OCI-LY1 (cell line): ENCODE data around the gene PRPF6.

Experiments
- H2AFZ ChIP-seq: fragments of 200-600 bp; sonication (generic), shearing (Covaris generic); 2 replicates; pipeline ENCODE4 v1.6.0; 2014; ENCODE audit warnings: antibody characterized with exemption, mild to moderate bottlenecking, low read length
- H3F3A ChIP-seq: fragments of 200-600 bp; sonication (generic), shearing (Covaris generic); 2 replicates; pipeline ENCODE4 v1.6.0; 2014; ENCODE audit warnings: mild to moderate bottlenecking, antibody characterized with exemption, low read length, moderate library complexity; ENCODE audit not compliant: insufficient read depth
- H3K27ac ChIP-seq: fragments of 200-600 bp; sonication (generic); 2 replicates; pipeline ENCODE4 v1.5.1; 2014; ENCODE audit warnings: low read length, mixed run types, mild to moderate bottlenecking, low read depth; ENCODE audit not compliant: poor library complexity, severe bottlenecking
- H3K27me3 ChIP-seq: fragments of 200-600 bp; sonication (generic); 2 replicates; pipeline ENCODE4 v1.6.0; 2014; ENCODE audit warnings: antibody characterized with exemption, mild to moderate bottlenecking, low read length, moderate library complexity; ENCODE audit not compliant: insufficient read depth
- H3K36me3 ChIP-seq: fragments of 200-600 bp; sonication (generic); 2 replicates; pipeline ENCODE4 v1.6.1; 2014; ENCODE audit warnings: mild to moderate bottlenecking, antibody characterized with exemption, low read length, moderate library complexity, mixed read lengths; ENCODE audit not compliant: insufficient read depth
- H3K4me1 ChIP-seq: fragments of 200-600 bp; sonication (generic); 2 replicates; pipeline ENCODE4 v1.5.1; 2014; ENCODE audit warnings: mild to moderate bottlenecking, low read length, moderate library complexity; ENCODE audit not compliant: insufficient read depth, severe bottlenecking
- H3K4me2 ChIP-seq: fragments of 200-600 bp; sonication (generic), shearing (Covaris generic); 2 replicates; pipeline ENCODE4 v1.6.1; 2014; ENCODE audit warnings: low read length
- H3K4me3 ChIP-seq: fragments of 200-600 bp; sonication (generic); 2 replicates; pipeline ENCODE4 v1.5.1; 2014; ENCODE audit warnings: low read length, low read depth, mild to moderate bottlenecking, mixed read lengths; ENCODE audit not compliant: poor library complexity, severe bottlenecking
- H3K79me2 ChIP-seq: fragments of 200-600 bp; shearing (Covaris generic); 2 replicates; pipeline ENCODE4 v1.6.1; 2016; ENCODE audit warnings: mixed run types, low read length, mixed read lengths; ENCODE audit not compliant: insufficient read depth
- H3K9ac ChIP-seq: fragments of 200-600 bp; sonication (generic), shearing (Covaris generic); 2 replicates; pipeline ENCODE4 v1.6.1; 2014; ENCODE audit warnings: mild to moderate bottlenecking, low read length, mixed read lengths
- H3K9me2 ChIP-seq: fragments of 200-600 bp; sonication (generic), shearing (Covaris generic); 2 replicates; pipeline ENCODE4 v1.6.1; 2014; ENCODE audit warnings: low read depth, mild to moderate bottlenecking, low read length, mixed read lengths
- H3K9me3 ChIP-seq: fragments of 200-600 bp; shearing (Covaris generic); 2 replicates; pipeline ENCODE4 v1.6.1; 2014; ENCODE audit warnings: low read length, mixed read lengths
- H4K20me1 ChIP-seq: fragments of 200-600 bp; sonication (generic), shearing (Covaris generic); 2 replicates; pipeline ENCODE4 v1.6.0; 2016; ENCODE audit warnings: mild to moderate bottlenecking, low read length; ENCODE audit not compliant: insufficient read depth
- CTCF ChIP-seq: fragments of 200-600 bp; sonication (generic), shearing (Covaris generic); IDR thresholded peaks from 2 replicates; pipeline ENCODE4 v1.5.1; 2017; ENCODE audit warnings: mild to moderate bottlenecking, antibody characterized with exemption, low read length, moderate library complexity, mixed read lengths
- EZH2 ChIP-seq: fragments of 200-600 bp; sonication (generic), shearing (Covaris generic); IDR thresholded peaks from 2 replicates; pipeline ENCODE4 v1.8.0; 2017; ENCODE audit warnings: borderline replicate concordance, mixed run types, mild to moderate bottlenecking, antibody characterized with exemption, low read length, moderate library complexity, mixed read lengths

The PRPF6 gene

DNA sequence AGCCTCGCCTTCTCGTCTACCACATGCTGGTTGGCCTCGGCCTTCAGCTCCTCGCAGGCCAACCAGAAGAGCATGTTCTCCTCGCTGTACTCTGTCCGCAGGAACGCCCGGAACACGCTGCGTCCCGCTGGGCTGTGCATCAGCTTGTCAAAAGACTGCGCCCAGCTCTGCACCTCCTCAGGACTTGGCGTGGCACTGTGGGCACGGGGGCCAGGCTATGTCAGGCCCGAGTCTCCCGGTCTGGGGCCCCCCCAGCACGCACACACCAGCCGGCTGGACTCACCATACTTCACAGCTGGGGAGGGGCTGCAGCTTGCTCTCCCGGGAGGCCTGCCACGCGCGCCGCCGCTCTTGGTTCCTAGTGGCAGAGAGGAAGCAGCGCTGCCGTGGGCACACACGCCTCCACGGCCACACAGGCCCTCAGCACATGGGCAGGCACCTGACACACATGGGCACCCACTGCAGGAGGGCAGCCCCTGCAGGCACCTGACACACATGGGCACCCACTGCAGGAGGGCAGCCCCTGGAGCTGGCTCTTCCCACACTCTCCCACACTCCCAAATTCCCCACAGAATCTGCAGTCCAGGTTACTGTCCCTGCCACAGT lies 93.4 kb downstream of the PRPF6 start:
- Histone ChIP-seq H3F3A (no peaks in the 10 kb centered on the region), H2AFZ (no peak overlapping the region), H3K4me3 (no peak overlapping the region), H3K4me2 (no peak overlapping the region), H3K36me3 (no peaks in the 10 kb centered on the region; the same call in 1 of the 2 replicates), H3K27ac (no peak overlapping the region), H3K4me1 (peaks cover 24% of the 10 kb centered on the region), H3K9me2 (no peaks in the 10 kb centered on the region), H3K9me3 (no peaks in the 10 kb centered on the region), H3K9ac (no peak overlapping the region), H3K27me3 (0 out of 2 replicates have a peak, but pooled peaks cover 4% of the 10 kb centered on the region), H4K20me1 (no peaks in the 10 kb centered on the region), H3K79me2 (no peaks in the 10 kb centered on the region)
- TF ChIP-seq CTCF (no peak), EZH2 (no peak)

DNA sequence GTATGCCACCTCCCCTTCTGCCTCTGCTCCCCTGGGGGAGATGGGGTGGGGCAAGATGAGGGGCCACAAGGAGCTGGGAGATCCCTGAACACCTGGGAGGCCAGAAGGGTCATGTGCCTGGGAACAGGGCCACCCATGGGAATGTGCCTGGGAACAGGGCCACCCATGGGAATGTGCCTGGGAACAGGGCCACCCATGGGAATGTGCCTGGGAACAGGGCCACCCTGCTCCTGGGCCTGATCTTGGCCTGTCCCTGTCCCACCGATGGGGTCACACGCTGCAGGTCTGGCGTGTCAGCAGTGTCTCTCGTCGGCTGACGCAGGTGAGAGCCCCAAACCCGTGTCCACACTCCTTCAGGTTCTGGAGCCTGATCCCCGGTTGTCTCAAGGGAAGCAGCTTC lies 94.0 kb downstream of the PRPF6 start:
- Histone ChIP-seq H3K4me1 (peaks cover 24% of the 10 kb centered on the region), H3K36me3 (no peaks in the 10 kb centered on the region; the same call in 1 of the 2 replicates), H3K27me3 (0 out of 2 replicates have a peak, but pooled peaks cover 4% of the 10 kb centered on the region)

DNA sequence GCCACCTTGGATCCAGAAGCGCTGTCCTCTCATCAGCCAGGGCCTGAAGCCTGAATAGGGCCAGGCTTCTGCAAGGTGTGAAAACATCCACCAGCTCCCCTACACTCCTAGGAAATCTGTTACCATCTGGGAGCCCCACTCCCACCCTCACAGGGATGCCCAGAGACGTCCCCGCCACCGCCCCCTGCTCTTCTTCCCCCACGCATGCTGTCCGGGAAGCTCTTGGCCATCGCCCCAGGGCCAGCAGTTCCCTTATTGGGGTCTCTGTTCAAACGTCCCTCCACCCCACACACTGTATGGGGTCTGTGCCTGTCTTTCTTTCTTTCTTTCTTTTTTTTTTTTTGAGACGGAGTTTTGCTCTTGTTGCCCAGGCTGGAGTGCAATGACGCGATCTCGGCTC lies 94.6 kb downstream of the PRPF6 start:
- Histone ChIP-seq H3K79me2 (no peaks in the 10 kb centered on the region), H3K9me2 (no peaks in the 10 kb centered on the region), H3K27ac (no peak overlapping the region), H3K9ac (no peak overlapping the region), H3K9me3 (no peaks in the 10 kb centered on the region), H3K4me1 (peaks cover 24% of the 10 kb centered on the region), H3F3A (no peaks in the 10 kb centered on the region), H3K4me3 (no peak overlapping the region), H3K4me2 (no peak overlapping the region), H2AFZ (no peak overlapping the region), H4K20me1 (no peaks in the 10 kb centered on the region), H3K36me3 (no peaks in the 10 kb centered on the region; the same call in 1 of the 2 replicates), H3K27me3 (0 out of 2 replicates have a peak, but pooled peaks cover 2% of the 10 kb centered on the region)
- no peak for TF ChIP-seq CTCF
- no peak for TF ChIP-seq EZH2

More for the DNA sequence above, 94.0 kb downstream of the PRPF6 start:
- Histone ChIP-seq H3K9me3 (no peaks in the 10 kb centered on the region), H2AFZ (no peak overlapping the region), H3K4me3 (no peak overlapping the region), H3K79me2 (no peaks in the 10 kb centered on the region), H3K9me2 (no peaks in the 10 kb centered on the region), H4K20me1 (no peaks in the 10 kb centered on the region), H3F3A (no peaks in the 10 kb centered on the region), H3K27ac (no peak overlapping the region), H3K4me2 (no peak overlapping the region), H3K9ac (no peak overlapping the region)
- TF ChIP-seq CTCF = no peak
- TF ChIP-seq EZH2 = no peak
